GM18505 (cell line): ENCODE results near the gene AKAP5.
A peak's percentile ranks its signal among the peaks of the same experiment; 100 is the strongest.

ENCODE experiments used
- ATAC-seq: cut with Tn5 transposase; IDR thresholded peaks from one replicate; pipeline ENCODE4 v1.9.1; 2021; ENCODE audit not compliant: unreplicated experiment
- POLR2A ChIP-seq: IDR thresholded peaks from 4 replicates; pipeline ENCODE4 v1.6.1; 2011; ENCODE audit warnings: borderline replicate concordance; ENCODE audit not compliant: insufficient read depth, insufficient read length; ENCODE audit errors: extremely low read depth

AKAP5 gene

DNA sequence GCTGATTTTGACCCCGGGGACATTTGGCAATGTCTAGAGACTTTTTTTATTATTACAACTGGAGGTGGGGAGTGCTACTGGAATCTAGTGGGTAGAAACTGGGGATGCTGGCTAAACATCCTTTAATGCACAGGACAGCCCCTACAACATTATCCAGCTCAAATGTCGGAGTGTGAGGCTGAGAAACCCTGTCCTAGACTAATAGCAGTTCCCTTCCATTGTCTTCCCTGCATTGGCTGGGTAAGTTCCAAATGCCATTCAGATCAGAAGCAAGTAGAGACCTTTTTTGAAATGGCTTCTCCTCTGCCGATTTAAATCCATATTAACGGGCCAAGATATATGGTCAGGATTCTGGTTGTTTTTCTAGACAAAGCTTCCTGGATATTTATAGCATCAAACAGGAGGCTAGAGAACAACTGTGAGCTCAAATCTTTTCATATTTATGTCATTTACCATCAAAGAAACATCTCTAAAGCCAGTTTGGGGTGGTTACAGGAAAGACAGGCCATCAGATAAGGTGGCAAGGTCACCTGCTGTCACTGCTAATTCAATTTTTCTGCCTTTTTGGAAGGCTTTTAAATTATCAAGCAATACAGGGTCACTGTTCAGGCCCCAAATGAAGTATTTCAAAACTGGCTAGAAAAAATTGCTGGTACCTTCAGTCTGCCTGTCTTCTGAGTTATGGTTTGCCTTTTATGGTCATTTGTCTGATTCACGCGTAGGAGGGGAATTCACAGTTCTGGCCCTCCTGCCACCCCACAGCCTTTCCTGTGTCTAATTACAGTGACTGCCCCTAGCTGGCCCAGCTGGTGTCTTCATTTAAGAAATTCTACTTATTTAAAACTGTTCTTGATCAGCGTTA, 20.1 kb upstream of the AKAP5 start:
- ATAC-seq: peak; percentile 92
- peak; percentile 55 for TF ChIP-seq POLR2A

DNA sequence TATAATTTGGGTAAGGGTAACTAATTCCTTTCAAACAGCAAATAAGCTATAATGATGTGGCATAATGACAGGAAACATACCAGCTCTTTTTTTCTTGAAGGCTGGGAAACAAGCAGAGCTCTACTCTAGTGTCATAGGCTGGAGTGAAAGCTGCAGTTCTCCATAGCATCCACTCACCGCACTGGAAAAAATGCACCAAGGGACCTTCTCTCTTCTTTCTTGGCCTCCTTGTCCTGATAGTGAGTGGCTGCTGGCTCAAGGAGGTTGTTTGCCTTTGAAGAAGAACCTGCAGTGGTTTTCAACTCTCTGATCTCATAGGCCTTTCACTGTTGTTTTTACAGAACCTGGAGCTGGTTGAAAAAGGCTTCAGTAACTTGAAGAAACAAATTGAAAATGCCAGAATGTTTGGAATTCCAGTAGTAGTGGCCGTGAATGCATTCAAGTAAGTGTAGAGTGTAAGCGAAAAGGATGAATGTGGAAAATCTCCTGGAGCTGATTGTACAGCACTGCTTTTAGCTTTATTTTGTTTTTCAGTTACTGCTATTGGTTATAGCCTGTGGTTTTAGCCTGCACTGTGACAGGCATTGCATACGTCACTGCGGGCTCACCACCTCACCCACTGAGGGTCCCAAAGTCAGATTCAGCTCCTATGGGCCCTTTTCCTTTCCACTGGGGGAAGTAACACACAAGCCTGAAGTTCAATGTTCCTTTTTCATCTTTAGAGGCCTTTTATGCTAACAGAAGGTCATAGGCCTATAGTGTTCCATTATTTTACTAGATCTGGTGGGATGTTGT, 17.2 kb upstream of the AKAP5 start:
- no peak for ATAC-seq
- TF ChIP-seq POLR2A: no peak

DNA sequence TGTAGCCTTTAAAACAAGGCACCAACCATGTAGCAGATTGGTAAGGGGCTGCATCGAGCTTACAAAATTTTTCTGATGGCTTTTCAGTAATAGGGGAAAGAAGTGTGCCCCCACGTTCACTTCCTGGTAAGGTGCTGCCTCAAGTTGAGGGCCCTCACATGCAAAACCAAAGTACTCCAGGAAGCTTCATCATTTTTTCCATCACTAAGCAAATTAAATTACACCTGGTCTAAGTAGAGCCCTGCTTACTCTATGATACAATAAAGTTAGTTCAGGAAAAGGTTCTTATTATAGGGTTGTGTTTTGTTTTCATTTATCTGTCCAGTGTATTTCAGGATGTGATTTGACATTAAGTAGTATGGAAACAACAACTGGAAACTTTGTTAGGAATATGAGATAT, 15.0 kb upstream of the AKAP5 start:
- ATAC-seq: no peak
- no peak for TF ChIP-seq POLR2A

DNA sequence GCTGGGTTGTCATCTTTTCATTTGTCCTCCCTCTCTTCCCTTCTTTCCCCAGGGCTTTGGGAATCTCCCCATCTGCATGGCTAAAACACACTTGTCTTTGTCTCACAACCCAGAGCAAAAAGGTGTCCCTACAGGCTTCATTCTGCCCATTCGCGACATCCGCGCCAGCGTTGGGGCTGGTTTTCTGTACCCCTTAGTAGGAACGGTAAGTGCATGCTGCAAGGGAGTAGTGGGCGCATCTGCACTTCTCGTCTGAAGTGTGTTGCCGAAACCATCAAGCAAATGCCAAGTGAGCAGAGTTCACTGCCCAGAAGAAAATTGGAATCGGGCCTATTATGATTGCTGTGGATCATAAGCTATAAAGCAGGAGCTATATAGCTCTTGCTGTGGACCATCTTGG, 10.6 kb upstream of the AKAP5 start:
- no peak for ATAC-seq
- no peak for TF ChIP-seq POLR2A

DNA sequence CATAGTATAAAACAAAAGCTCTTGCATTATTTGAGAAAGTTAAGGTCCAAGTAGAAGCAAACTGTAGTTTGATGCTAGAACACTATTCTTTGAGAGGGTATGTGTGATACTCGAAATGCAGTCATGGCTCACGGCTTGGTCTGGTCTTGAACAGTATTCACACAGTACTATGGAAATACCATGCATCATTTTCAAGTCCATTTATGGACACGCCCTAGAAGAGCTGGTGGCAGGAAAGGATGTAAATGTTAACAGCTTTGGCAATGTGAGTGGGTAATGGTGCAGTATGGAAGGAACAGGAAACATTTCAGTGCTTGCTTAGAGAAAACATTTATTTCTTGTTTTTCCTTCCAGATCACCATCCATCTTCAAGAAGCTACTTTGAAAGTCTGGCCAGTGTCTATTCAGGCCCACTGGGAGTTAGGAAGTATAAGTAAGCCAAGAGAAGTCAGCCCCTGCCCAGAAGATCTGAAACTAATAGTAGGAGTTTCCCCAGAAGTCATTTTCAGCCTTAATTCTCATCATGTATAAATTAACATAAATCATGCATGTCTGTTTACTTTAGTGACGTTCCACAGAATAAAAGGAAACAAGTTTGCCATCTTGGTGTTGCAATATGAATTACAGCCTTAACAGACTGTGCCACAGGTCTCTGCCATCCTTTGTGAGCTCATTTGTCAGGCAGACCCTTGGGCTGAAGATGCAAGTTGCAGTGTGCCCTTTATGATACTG, 5.7 kb upstream of the AKAP5 start:
- TF ChIP-seq POLR2A: no peak
- no peak for ATAC-seq

DNA sequence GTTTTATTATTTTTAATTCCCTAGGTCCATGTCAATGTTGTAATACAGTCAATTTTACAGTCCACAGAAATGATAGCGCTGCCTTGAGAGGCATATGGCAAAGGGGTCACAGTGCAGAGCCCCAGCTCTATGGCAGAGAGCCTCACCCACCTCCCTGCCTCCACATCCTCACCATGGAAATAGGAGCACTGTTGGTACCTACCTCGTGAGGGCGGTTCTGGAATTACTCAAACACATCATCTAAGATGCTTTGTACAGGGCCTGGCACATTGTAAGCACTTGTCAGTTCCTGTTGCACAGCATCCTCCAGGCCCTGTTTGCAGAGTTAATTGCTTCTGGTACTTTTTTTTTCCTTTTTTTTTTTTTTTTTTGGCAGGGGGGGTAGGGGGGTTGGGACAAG, 4.1 kb upstream of the AKAP5 start:
- ATAC-seq: no peak
- no peak for TF ChIP-seq POLR2A

DNA sequence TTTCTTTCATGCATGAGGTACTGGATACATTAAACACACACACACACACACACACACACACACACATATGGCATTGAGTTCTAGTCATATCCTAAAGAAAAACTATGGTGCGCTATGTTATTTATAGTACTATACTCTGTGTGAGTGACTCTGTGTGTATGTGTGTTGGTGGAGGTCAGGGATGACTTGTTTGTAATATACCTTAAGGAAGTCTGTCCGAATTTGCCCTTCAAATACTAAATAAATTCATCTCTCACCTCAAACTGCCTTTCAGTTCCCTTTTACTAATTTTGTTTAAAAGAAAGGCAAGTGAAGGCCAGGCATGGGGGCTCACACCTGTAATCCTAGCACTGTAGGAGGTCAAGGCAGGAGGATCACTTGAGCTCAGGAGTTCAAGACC, 2.1 kb upstream of the AKAP5 start:
- no peak for TF ChIP-seq POLR2A
- no peak for ATAC-seq

DNA sequence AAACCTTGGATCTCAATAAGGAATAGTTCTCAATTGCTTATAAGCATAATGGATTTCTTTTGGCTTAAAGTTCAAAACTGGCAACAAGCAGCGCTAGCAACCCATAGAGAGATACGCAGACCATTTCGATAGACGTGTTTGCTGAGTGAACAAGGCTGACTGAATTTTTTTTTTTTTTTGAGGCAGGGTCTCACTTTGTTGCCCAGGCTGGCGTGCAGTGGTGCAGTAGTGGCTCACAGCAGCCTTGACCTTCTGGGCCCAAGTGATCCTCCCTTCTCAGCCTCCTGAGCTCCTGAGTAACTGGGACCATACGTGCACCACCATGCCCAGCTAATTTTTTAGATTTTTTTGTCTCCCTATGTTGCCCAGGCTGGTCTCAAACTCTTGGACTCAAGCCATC, 1.4 kb upstream of the AKAP5 start:
- TF ChIP-seq POLR2A: no peak
- ATAC-seq: no peak

DNA sequence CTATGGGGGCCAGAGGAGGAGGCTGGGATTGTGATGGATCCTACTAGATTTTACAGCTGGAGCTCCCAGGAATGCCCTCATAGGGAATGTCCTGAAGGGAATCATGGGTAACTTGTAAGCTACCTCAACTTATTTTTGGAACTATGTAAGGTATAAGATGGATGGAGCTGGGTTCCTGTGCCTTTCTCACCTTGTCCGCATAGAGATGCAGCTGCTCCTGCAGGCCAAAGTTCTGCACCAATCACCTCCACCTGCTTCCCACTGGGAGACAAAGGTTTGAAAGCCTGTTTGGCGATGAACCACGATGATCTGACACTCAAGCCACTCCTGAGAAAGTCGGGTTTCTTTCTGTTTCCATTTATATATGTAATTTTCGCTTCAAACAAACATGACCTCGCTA, 648 bp upstream of the AKAP5 start:
- ATAC-seq: no peak
- TF ChIP-seq POLR2A: no peak

DNA sequence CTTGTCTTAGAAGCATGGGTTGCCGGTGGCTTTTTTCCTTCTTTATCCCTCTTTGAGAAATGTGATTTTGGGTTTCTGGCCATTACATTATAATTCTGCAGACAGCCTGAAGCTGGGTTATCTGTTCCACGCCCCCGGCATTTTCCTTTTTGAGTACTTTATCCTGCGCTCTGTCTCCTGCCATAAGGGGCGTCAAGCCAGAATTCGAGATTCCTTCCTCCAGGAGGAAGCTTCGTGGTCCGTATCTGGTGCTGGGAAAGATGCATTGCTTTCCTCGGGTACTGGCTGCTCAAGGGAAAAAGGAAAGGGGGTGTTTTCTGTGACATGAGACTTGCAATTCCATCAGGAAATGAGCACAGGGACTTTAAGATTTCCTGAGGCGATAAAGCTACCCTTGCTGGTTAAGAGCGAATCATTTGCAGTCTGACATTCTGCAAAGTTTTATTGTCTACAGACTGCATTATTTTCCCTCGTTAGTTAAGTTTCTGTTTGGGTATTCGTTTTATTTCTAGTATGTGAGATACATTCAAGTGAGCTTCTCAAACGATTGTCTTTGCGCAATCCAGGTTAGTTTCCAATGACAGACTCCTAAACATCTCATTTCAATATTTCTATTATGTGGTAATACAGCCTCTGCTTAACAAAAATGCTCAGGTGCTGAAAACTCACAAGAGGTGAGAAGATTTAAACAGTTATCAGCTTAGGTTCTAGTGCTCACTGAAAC, 694 bp downstream of the AKAP5 start:
- no peak for TF ChIP-seq POLR2A
- ATAC-seq: no peak

DNA sequence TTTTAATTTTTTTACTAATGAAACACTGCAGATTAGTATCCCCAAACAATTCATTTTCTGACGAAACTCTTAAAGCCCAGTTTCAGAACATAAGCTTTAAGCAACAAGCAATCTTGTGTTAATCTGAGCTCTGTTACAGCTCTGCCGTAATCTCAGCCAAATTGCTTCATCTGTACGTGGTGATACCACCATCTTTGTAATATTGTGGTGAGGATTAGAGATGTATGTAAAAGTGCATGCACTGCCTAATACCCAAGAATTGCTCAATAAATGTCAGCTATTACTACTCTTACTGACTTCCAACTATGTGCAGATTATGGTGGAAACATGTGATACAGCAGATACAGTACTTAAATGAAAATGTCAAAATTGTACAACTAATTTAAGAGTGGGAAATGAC, 1.8 kb downstream of the AKAP5 start:
- TF ChIP-seq POLR2A: no peak
- no peak for ATAC-seq

DNA sequence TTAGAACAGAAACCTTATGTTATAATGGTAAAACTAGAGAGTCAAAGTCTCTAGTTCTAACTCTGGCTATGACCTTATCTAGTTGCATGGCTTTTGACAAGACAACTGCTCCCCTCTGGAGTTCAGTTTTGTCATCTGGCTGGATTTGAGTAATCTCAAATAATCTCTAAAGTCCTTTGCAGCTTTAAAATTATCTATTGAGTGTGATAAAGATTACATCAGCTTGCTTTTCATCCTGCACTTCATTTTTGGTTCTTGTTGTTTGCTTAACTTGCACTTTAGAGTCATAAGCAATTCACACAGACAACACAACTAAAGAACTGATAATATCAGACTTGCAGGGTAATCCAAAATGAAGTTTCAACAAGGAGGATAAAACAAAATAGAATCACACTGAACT, 2.3 kb downstream of the AKAP5 start:
- TF ChIP-seq POLR2A: no peak
- ATAC-seq: no peak

DNA sequence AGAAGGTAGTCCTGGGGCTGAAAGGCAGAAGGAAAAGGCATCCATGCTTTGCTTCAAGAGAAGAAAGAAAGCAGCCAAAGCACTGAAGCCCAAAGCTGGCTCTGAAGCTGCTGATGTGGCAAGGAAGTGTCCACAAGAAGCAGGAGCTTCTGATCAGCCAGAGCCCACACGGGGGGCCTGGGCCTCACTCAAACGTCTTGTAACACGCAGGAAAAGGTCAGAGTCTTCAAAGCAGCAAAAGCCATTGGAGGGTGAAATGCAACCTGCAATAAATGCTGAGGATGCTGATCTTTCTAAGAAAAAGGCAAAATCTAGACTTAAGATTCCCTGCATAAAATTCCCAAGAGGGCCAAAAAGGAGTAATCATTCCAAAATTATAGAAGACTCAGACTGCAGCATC, 3.2 kb downstream of the AKAP5 start:
- ATAC-seq: no peak
- no peak for TF ChIP-seq POLR2A
